Measurements from ENCODE around the gene TTC28. TPM values are rescaled to one million over a fixed set of nuclear protein-coding genes. Genes with fewer than 3 reads are reported as not detected.
"Not testable (repeated sequence)": the region's sequence is repeated elsewhere in the genome, so short reads cannot be mapped to it uniquely, and the experiment has no call there.

Gene TTC28
- total and polyA plus RNA-seq, 8 donors = 31.1 to 44.2 (median 41.4) TPM

GRCh38 chr22:28198692-28199091, 480.9 kb downstream of the TTC28 start:
- Histone ChIP-seq H3K36me3 (no peaks in the 10 kb centered on the region), H3K4me1 (no peaks in the 10 kb centered on the region), H3K9me3 (no peaks in the 10 kb centered on the region), H3K27me3 (no peaks in the 10 kb centered on the region), H3K4me3 (no peak overlapping the region), H3K27ac (no peak overlapping the region)
- peak; percentile 32 for ATAC-seq
- no peak for DNase-seq
- no peak for TF ChIP-seq CTCF (IDR thresholded peaks at IDR 0.05)
- intact Hi-C loops (cut with DNase I) = no loop called here

DNA sequence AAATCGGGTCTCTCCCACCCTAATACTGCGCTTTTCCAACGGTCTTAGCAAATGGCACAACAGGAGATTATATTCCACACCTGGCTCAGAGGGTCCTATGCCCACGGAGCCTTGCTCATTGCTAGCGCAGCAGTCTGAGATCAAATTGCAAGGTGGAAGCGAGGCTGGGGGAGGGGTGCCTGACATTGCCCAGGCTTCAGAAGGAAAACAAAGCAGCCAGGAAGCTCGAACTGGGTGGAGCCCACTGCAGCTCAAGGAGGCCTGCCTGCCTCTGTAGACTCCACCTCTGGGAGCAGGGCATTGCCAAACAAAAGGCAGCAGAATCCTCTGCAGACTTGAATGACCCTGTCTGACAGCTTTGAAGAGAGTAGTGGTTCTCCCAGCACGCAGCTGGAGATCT, 488.1 kb downstream of the TTC28 start:
- H3K36me3 ChIP-seq; intact Hi-C loops (cut with DNase I); H3K27me3 ChIP-seq; DNase-seq; H3K4me1 ChIP-seq; ATAC-seq; H3K4me3 ChIP-seq; H3K27ac ChIP-seq; H3K9me3 ChIP-seq: not testable (repeated sequence)

- H3K4me3 ChIP-seq = no peak overlapping the region
- no peak overlapping the region for H3K27ac ChIP-seq
- no peak for DNase-seq
- intact Hi-C loops (cut with DNase I) = no loop called here
- H3K27me3 ChIP-seq = no peaks in the 10 kb centered on the region
- no peaks in the 10 kb centered on the region for H3K4me1 ChIP-seq
- no peaks in the 10 kb centered on the region for H3K36me3 ChIP-seq
- ATAC-seq = no peak
- no peaks in the 10 kb centered on the region for H3K9me3 ChIP-seq
- TF ChIP-seq CTCF (IDR thresholded peaks at IDR 0.05) = no peak
Measured at GRCh38 chr22:28188178-28188879, 491.3 kb downstream of the TTC28 start.

GRCh38 chr22:28187612-28188011, 492.0 kb downstream of the TTC28 start:
- no peak for ATAC-seq

DNA sequence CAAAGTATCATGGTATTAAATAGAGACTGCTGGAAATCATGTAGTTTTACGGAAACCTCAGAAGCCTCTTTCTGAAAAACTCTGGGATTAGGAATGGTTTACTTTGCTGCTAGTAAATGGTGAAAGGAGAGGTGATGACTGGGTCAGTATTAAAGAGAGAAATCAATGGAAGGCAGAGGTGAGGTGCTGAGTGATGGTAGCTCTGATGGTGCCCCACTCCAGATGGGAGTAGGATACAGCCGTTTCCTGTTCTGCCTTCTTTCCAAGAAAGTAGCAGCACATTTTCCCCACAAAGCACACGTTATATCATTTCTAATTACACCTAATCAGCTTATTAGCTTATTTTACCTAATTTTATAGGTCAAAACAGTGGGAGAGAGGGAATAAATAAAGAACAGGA, 493.0 kb downstream of the TTC28 start:
- Histone ChIP-seq H3K27me3 (no peaks in the 10 kb centered on the region), H3K9me3 (no peaks in the 10 kb centered on the region), H3K27ac (no peak overlapping the region), H3K4me3 (no peak overlapping the region), H3K4me1 (peaks cover 0 to under 1% of the 10 kb centered on the region in 2 donors), H3K36me3 (no peaks in the 10 kb centered on the region)
- TF ChIP-seq CTCF (IDR thresholded peaks at IDR 0.05) = no peak
- DNase-seq (no peak), ATAC-seq (no peak)
- intact Hi-C loops (cut with DNase I) = no loop called here

More at GRCh38 chr22:28187612-28188011, 492.0 kb downstream of the TTC28 start:
- DNase-seq = no peak
- H3K9me3 ChIP-seq = no peaks in the 10 kb centered on the region
- intact Hi-C loops (cut with DNase I) = no loop called here
- H3K4me1 ChIP-seq = no peaks in the 10 kb centered on the region
- no peaks in the 10 kb centered on the region for H3K27me3 ChIP-seq
- no peak overlapping the region for H3K4me3 ChIP-seq
- no peaks in the 10 kb centered on the region for H3K36me3 ChIP-seq
- TF ChIP-seq CTCF (IDR thresholded peaks at IDR 0.05) = no peak
- H3K27ac ChIP-seq = no peak overlapping the region

DNA sequence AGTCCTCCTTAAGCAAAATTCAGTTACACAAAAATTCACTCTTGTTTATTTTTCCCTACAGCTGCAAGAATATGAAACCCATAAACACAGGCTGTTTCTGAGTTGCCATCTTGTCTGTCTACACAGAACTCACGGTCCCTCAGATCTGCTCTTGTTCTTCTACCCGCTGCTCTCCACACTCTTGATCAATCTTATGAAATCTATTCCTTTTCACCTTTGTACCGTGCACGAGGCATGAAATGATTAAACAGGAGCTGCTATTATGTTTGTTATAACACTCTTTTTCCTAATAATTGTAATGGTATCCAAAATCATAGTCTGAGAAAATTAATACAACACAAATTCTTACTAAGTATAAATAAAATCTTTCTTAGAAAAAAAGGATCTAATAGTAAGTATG, 494.5 kb downstream of the TTC28 start:
- H3K27ac ChIP-seq = no peak overlapping the region
- H3K36me3 ChIP-seq = no peaks in the 10 kb centered on the region
- H3K4me3 ChIP-seq = no peak overlapping the region
- no peak for TF ChIP-seq CTCF (IDR thresholded peaks at IDR 0.05)
- intact Hi-C loops (cut with DNase I) = no loop called here
- DNase-seq (no peak), ATAC-seq (no peak)
- H3K9me3 ChIP-seq = no peaks in the 10 kb centered on the region
- H3K4me1 ChIP-seq = peaks cover 0 to 7% of the 10 kb centered on the region in 2 donors
- no peaks in the 10 kb centered on the region for H3K27me3 ChIP-seq

Data from left lung (tissue), 10 donors.